Activated naive CD4-positive, alpha-beta T cell treated with anti-CD3 and anti-CD28 coated beads, Interleukin-2, amount 50 U/mL, for 72 hours (primary cell): ENCODE measurements around the gene TRABD2B. TPM values are rescaled to one million over a fixed set of nuclear protein-coding genes. Genes with fewer than 3 reads are reported as not detected.

Experiments
- ATAC-seq, 2 donors: fragments of 150-1000 bp; cut with Tn5 transposase; 2 replicates each; pipeline ENCODE4 v1.10.0; 2021; ENCODE audit warnings: mild to moderate bottlenecking in 2 of 2, moderate library complexity in 2 of 2
- DNase-seq, 2 donors: peaks; one replicate each; pipeline ENCODE4 v3.0.0; 2021 to 2022; ENCODE audit warnings: low spot score in 2 of 2
- H3K27ac Mint-ChIP-seq, 2 donors: one replicate each; pipeline ENCODE4 v1.8.0; 2022; ENCODE audit warnings: mild to moderate bottlenecking in 2 of 2, mixed read lengths in 2 of 2
- H3K36me3 Mint-ChIP-seq, 2 donors: one replicate each; pipeline ENCODE4 v1.8.0; 2022; ENCODE audit warnings: mixed read lengths in 2 of 2
- H3K9me3 Mint-ChIP-seq, 2 donors: one replicate each; pipeline ENCODE4 v1.8.0; 2022; ENCODE audit warnings: mixed read lengths in 2 of 2
- total RNA-seq, 2 donors: library from RNA; stranded (reverse); gene quantifications; one replicate each; pipeline ENCODE4 v1.2.3, GENCODE V29; 2022

The TRABD2B gene
- total RNA-seq, 2 donors from 2014 or later, result not detected

DNA sequence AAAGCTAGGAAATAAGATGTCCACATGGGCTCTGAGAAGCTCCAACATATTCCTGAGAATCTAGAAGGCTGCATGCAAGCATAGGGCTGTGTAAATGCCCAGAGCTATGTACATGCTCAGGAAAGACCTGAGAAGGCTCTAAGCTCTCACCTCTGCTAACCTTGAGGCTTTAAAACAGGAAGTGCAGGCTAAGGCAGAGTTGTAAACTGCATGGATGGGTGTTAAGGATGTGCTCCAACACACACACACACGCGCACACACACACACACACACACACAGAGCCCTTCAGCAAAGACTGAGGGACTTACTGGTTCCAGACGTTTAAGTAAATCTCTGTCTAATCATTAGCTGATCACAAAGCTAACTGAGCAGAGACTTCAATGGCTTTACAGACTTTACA is 162.9 kb downstream of the TRABD2B start:
- DNase-seq (no peak), ATAC-seq (no peak)
- H3K36me3 Mint-ChIP-seq, result no peaks in the 10 kb centered on the region
- H3K27ac Mint-ChIP-seq, result no peak overlapping the region
- H3K9me3 Mint-ChIP-seq, result peaks cover 3% of the 10 kb centered on the region in 2 donors

DNA sequence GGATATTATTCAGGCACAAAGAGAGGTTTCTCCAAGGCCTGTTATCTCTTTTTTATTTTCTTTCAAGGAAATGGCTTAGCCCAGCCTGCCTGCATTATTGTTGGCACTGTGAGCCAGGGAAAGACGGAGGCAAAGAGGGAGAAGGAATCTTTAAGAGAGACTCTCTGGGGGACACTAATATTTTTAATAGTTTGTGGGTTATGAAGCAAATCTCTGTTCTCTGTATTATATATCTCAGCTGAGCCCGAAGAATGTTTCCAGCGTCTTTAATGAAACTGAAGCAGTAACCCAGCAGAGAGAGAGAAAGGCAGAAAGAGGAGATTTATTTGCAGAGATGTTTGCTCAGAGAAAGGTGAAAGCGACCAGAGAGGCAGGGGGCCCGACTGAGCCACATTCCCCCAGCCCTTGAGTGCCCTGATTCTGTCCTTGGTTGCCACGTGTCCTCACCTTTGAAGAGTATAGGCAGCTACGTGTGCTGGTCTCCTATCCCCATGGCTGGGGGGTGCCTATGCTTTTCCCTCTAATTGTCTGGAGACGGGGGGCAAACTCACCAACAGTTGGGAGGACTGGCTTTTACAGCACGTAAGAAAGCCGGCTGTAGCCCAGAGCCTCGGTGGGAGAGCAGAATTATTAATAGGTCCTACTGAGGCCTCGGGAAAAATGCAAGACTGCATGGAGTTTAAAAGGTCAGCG is 166.4 kb downstream of the TRABD2B start:
- peaks cover 2% of the 10 kb centered on the region in 2 donors for H3K9me3 Mint-ChIP-seq
- H3K27ac Mint-ChIP-seq, result no peak overlapping the region
- ATAC-seq (no peak), DNase-seq (no peak)
- H3K36me3 Mint-ChIP-seq, result no peaks in the 10 kb centered on the region

DNA sequence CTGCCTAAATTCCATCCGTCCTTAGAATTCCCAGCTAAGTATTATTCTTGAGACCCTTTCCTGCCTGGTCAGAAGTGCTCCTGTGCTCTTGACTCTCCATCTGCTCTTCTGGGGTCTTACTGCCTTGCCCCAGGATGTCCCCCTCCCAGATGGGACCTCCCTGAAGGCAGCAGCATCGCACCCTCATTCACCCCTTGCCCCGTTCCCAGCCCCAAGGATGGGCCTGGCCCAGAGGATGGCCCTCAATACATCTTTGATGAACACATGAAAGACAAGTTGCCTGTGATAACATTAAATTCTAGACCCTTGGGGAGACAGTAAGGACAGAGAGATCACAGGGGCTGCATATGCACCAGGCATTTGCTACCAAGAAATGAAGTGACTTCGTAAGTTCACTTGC is 167.2 kb downstream of the TRABD2B start:
- Mint-ChIP-seq H3K9me3 (no peaks in the 10 kb centered on the region), H3K27ac (no peak overlapping the region), H3K36me3 (no peaks in the 10 kb centered on the region)
- DNase-seq, result no peak
- ATAC-seq, result no peak

DNA sequence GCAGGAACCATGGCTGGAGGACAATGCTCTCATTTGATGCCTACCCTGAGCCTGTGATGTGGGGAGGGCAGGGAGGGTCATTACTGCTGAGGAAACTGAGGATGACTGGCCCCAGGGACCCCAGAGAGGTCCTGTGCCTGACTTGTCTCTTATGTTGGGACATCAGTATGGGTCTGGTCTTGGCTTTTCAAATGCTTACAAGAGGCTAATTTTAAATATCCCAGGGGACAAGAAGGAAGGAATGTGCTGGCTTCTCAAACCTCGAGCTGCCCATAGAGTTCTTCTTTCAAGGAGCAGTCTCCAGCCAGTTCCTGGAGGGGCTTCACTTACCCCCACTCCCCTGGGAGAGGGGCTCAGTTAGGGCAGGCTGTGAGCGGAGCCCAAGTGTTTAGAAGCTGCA is 168.2 kb downstream of the TRABD2B start:
- ATAC-seq (no peak), DNase-seq (no peak)
- H3K27ac Mint-ChIP-seq, result no peak overlapping the region
- H3K36me3 Mint-ChIP-seq, result no peaks in the 10 kb centered on the region
- no peaks in the 10 kb centered on the region for H3K9me3 Mint-ChIP-seq

GRCh38 chr1:47827109-47827508 is 170.1 kb downstream of the TRABD2B start:
- DNase-seq (no peak), ATAC-seq (no peak)
- no peaks in the 10 kb centered on the region for H3K9me3 Mint-ChIP-seq
- H3K36me3 Mint-ChIP-seq, result no peaks in the 10 kb centered on the region
- H3K27ac Mint-ChIP-seq, result no peak overlapping the region

GRCh38 chr1:47824716-47825115 is 172.5 kb downstream of the TRABD2B start:
- no peak for ATAC-seq
- Mint-ChIP-seq H3K27ac (no peak overlapping the region), H3K9me3 (no peaks in the 10 kb centered on the region), H3K36me3 (no peaks in the 10 kb centered on the region)
- no peak for DNase-seq

- DNase-seq, result no peak
- no peak for ATAC-seq
- Mint-ChIP-seq H3K9me3 (no peaks in the 10 kb centered on the region), H3K36me3 (no peaks in the 10 kb centered on the region), H3K27ac (no peak overlapping the region)
These were observed 172.9 kb downstream of the TRABD2B start for GRCh38 chr1:47824297-47824696.

DNA sequence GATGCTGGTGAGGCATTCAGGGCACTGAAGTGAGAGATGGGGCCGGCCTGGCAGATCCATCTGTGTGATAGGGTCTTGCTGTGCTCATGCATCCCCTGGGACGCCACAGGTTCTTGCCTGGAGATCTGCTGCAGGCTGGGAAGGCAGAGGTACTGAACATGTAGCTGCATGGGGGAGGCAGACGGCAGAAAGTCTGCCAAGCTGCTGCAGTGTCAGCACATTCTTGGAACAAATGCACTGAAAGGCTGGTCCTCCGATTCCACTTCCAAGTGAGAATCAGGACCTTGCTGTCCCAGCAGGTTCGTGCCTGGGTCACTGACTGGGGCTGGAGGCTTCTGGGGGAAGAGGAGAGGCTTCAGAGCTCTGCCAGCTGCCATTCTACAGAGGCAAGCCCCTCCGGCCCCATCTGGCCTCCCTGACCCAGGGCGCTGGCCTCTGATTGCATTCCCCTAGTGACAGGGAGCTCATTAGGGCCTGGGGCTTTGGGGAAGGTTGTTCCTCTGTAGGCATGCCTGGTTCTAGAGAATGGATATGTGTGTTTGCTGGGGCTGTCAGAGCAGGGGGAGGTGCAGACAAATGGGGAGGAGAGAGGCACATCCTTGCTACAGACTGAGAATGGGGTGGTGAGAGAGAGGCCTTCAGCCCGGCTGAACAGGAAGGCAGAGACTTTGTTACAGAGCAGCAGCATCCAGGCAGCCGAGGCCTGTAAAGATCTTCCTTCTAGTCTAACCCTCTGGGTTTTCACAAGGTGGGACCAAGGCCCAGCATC is 174.0 kb downstream of the TRABD2B start:
- Mint-ChIP-seq H3K27ac (no peak overlapping the region), H3K9me3 (no peaks in the 10 kb centered on the region), H3K36me3 (no peaks in the 10 kb centered on the region)
- DNase-seq (no peak), ATAC-seq (no peak)

DNA sequence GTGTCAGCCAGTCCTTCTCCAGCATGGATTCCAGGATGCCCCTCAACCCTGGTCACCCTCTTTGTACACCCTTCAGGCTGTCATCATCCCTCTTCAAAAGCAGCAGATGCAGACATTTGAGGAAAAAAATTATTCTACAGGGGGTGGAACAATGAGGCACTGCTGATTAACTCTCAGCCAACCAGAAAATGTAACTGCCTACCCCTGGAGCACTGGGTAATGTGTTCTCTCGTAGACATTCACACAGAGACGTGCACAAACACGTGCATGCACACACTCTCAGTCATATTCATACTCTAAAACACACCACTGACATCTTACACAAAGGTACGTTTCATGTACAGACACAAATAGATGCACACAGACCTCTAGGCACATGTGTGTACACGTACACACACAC is 175.4 kb downstream of the TRABD2B start:
- Mint-ChIP-seq H3K27ac (no peak overlapping the region), H3K9me3 (no peaks in the 10 kb centered on the region), H3K36me3 (no peaks in the 10 kb centered on the region)
- no peak for DNase-seq
- no peak for ATAC-seq

DNA sequence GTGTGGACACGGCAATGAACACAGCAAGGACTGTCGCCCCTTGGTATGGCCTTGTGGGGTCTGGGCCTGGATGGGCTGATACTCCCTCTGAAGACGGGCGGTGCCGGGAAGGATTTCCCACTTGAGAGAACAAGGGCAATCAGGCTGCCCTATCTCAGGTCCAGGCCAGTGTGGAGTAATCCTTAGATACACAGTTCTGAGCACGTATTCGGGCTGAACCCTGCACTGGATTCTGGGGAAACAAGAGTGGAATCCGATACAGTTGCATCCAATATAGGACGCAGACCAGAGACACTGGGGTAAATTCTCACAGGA is 177.7 kb downstream of the TRABD2B start:
- no peaks in the 10 kb centered on the region for H3K36me3 Mint-ChIP-seq
- DNase-seq, result no peak
- H3K27ac Mint-ChIP-seq, result no peak overlapping the region
- H3K9me3 Mint-ChIP-seq, result no peaks in the 10 kb centered on the region
- no peak for ATAC-seq

DNA sequence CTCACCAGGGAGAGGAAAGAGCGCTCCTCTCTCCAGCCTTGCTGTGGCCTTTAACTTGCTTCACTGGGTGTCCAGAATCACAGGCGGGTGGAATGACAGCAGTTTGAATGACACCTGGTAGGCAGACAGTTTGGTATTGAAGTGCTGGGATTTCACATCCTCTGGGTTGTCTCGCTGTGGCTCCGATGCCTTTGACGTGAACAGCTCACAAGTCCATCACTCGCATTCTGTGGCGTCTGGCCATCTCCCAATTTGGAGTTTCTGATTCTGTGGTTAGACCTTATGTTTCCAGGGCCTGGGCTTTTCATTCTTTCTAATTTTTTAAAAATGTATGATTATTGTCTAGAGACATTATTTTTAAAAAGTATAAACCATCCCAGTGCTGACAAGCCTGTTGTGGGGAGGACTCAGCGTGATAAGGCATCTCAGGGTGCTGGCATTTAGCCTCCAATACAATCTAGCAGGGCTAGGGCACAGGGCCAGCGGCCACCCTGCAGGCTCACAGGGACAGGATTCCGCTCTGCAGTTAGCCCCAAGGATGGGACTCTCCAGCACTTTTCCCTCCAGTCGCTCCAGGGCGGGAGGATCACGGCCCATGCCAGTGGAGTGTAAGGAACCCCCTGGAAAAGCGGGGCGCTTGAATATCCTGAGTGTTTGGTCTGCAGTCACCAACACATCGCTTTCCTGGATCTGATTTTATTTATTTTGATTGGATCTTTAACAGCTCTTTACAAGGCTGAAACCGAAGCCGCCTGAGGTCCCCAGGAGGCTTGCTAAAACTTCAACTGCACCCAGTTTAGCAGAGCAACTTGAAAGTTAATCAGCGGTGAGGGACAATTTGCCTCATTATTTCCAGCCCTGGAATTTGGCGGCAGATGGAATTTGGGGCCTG is 178.3 kb downstream of the TRABD2B start:
- H3K27ac Mint-ChIP-seq, result no peak overlapping the region
- no peak for ATAC-seq
- DNase-seq, result no peak
- H3K9me3 Mint-ChIP-seq, result no peaks in the 10 kb centered on the region
- H3K36me3 Mint-ChIP-seq, result no peaks in the 10 kb centered on the region

- H3K9me3 Mint-ChIP-seq, result no peaks in the 10 kb centered on the region
- H3K27ac Mint-ChIP-seq, result no peak overlapping the region
- DNase-seq (no peak), ATAC-seq (no peak)
- H3K36me3 Mint-ChIP-seq, result no peaks in the 10 kb centered on the region
These were observed 179.3 kb downstream of the TRABD2B start for GRCh38 chr1:47817861-47818260.

- DNase-seq (no peak), ATAC-seq (no peak)
- Mint-ChIP-seq H3K9me3 (no peaks in the 10 kb centered on the region), H3K36me3 (no peaks in the 10 kb centered on the region), H3K27ac (no peak overlapping the region)
These were observed 180.7 kb downstream of the TRABD2B start for GRCh38 chr1:47816325-47817071.

- H3K9me3 Mint-ChIP-seq, result no peaks in the 10 kb centered on the region
These were observed 182.4 kb downstream of the TRABD2B start for GRCh38 chr1:47814612-47815395.

GRCh38 chr1:47813970-47814369 is 183.2 kb downstream of the TRABD2B start:
- ATAC-seq (no peak), DNase-seq (no peak)
- Mint-ChIP-seq H3K36me3 (no peaks in the 10 kb centered on the region), H3K9me3 (no peaks in the 10 kb centered on the region), H3K27ac (no peak overlapping the region)

More at GRCh38 chr1:47814612-47815395, 182.4 kb downstream of the TRABD2B start:
- ATAC-seq (no peak), DNase-seq (no peak)
- Mint-ChIP-seq H3K36me3 (no peaks in the 10 kb centered on the region), H3K27ac (no peak overlapping the region)

DNA sequence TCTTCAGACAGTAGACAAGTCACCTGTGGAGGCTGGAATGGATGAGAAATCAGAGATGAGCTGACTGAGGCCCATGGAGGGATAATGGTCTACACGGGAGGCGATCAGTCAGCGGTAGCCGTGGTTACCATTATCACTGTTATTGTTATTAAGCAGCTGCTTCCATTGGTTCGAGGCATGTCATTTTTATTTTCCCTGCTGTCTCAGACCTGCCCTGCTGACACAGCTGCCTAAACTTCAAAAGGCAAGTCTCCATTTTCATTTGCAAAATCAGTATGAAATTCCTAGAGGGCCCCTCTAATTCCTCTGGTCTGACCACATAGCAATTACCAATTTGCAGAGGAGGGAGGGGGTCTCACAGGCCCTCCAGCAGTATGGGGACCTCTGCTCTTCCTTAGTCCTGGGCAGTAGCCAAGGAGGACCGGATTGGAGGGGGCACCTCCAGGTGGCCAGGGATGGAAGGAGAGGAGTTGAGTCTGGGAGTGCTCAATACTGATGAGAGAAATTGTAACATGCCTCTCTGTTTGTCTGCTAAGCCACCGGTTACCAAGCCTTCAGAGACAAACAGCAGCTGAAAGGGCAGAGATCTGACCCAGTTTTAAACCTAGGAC is 184.2 kb downstream of the TRABD2B start:
- DNase-seq (no peak), ATAC-seq (no peak)
- H3K9me3 Mint-ChIP-seq, result no peaks in the 10 kb centered on the region
- no peak overlapping the region for H3K27ac Mint-ChIP-seq
- H3K36me3 Mint-ChIP-seq, result no peaks in the 10 kb centered on the region
